Superior temporal gyrus (tissue), 1 donor: ENCODE measurements around the gene CBX8.

Experiments used
- DNase-seq: peaks from one replicate; pipeline ENCODE4 v3.0.0-alpha.2; 2016; ENCODE audit errors: extremely low spot score

CBX8 gene

DNA sequence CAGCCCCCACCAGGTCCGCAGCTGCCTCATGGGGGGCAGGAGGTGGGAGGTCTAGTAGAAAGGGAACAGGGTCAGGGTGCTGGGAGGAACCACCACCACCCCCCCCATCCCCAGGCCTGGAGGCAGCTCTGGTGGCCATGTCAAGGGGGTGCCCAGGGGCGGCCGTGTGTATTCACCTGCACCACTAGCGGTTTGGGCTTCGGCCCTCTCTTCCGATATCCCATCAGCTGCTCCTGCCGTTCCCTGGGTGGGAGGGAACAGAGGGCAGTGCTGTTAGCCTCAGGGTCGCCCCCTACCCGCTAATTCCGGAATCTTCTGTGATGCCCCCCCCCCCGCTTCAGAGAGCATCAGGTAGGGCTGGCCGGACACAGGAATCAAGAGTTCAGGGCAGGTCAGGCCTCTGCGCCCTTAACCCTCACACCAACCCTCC is 38.6 kb upstream of the CBX8 start:
- DNase-seq = no peak

DNA sequence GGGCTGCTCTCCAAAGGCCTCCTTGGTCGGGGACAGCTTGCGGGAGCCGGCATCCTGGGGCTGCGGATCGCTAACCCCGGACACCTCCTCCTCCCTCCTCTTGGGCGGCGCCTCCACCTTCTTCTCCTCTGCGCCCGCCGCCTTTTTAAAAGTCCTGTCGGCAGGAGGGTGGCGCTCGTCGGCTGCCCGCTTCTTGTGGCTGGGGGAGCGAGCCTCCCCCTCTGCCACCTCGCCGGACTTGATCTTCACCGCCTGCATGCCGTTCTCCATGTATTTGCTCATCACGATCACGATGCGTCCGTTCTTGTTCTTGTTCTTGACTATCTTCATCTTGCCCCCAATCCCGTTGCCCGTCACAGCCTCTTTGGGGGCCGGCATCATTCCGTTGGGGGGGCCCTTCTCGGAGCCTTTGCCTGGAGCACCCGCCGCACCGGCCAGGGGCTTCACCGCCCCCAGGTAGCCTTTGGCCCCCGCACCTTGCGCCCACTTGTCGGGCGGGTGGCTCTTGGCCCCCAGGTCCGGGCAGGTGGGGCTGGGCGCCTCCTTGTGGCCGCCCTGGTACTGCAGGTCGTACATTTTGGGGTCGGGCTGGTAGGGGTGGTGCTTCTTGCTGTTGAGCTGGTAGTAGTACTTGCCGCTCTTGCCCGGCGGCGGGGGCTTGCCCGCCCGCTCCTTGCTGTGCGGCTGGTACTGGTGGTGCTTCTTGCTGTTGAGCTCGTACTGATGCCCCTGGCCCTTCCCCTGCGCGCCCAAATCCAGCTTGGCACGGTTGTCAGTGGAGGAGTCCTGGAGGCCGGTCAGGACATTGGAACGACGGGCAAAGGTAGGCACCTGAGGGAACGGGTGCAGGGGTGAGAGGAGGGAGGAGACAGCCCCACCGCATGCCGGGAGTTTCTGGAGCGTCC is 37.9 kb upstream of the CBX8 start:
- DNase-seq = no peak

DNA sequence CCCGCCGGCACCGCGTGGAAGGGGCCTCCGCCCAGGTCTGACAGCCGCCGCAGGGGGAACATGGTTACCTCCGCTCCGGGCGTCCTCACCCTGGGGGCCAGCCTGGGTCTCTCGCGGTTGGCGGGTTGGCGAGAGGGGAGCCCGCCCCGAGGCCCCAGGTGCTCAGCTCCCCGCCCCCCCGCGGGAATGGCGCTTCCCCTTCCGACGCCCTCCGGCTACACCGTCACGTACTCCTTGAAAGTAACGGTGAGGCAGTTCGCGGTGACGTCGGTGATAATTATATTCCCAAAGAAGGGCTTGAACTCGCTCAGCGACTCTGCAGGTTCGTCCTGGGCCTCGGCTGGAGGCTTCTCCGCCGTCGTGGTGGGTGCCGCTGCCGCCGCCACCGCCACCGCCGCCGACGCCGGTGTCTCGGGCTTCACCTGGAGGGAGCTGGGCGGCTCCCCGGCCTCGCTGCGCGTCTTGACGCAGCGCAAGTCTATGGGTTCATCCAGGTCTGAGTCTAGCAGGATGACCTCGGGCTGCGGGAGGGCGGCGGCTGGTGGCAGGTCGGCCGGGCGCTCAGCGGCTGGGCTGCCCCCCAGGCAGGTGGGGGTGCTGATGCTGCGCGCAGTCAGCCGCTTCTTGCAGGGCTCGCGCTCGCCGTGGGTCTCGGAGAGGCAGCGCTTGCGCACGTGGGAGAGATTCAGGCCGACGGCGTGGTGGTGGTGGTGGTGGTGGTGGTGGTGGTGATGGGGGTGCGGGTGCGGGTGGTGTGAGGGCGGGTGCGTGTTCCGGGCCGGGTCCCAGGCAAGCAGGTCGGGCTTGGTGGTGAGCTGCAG is 37.1 kb upstream of the CBX8 start:
- DNase-seq = no peak

DNA sequence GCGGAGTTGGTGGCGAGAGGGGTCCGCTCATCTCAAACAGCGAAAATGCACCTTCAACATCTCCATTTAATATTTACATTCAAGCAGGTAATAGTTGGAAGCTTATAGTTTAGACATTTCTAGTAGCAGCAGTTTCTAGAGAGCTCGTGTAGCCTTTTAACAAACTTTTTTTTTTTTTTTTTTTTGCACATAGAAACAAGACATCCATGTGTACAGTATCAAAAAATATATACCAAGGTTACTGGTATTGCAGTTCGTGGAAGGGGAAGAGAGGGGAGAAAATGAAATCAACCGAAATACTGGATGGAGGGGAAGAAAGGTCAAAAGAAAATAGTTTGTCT is 36.2 kb upstream of the CBX8 start:
- DNase-seq = no peak

DNA sequence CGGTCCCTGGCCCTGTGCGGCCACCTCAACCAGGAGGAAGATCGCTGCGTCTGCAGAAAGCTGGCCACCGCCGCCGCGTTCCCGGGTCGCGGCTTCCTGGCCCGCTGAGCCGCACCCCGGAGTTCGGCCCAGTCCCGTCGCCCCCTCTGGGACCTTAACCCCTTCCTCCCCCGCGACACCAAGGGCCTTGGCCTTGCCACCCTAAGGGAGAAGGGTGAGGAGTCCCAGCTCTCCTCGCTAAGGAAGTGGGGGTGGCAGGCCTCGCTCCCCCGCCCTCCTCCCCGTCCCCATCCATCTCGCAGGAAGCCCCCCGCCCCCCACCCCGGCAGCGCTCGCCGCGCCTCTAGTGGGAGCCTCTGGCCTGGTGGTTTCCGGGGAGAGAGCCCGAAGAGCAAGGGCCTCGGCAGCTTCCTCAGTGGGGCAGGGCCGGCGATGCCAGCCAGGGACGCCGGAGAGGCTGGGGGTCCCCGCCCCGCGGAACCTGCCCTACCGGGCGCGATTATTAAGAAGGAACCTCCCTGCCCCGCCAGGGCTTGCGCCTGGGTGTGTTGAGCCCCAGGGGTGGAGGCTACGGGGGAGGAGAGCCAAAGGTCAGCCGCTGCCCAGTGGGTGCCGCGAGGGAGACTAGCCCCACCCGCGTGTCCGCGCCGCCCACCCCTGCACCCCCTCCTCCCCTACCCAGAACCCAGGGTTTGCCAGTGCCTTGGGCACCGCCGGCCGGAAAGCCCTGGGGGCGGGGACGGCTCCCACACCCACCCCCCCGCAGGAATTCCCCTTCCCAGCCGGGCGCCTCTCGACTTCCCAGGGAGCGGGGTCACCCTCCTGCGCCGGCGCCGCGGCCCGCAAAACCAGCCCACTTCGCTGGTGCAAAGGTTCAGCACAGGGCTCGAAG is 35.6 kb upstream of the CBX8 start:
- no peak for DNase-seq

DNA sequence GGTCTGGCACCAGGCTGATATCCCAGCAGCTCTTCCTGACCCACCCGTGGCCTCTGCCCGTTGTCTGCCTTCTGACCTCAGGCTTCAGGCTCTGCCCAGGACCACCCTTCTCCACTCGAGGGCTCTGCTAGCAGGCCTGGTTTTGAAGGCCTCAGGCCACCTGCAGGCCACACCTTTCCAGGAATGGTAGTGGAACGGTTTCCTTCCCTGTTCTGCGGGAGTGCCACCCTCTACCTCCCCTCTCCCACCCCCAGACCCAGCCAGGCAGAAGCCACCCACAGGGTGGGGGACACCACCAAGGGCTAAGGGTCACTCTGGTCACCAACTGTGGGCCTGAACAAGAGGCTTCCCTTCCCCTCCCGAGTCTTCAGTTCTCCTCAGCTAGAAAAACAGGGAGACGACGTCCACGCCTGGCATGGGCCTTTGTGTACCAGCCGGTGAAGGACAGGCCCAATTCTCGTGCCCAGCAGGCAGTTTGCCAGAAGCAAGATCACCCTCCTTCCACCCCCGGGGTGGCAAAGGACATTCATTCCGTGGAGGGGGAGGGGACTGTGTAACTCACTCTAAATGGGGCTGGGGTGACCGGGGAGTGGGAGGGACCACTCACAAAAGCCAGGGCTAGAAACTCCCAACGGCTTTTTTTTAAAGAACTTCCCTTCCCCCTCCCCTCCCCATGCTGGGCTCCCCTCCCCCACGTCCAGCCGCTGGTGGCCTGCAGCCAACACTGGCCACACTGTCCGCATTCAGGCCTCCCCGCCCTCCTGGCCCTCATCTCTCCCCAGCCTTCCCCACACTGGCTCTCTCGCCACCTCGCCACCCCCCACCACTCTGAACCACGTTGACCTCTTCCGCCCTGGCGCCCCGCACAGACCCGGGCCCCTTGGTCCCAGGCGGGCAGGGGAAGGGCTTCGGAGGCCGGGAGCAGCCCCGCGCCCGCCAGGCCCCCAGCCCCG is 34.7 kb upstream of the CBX8 start:
- peak; percentile 79 for DNase-seq

DNA sequence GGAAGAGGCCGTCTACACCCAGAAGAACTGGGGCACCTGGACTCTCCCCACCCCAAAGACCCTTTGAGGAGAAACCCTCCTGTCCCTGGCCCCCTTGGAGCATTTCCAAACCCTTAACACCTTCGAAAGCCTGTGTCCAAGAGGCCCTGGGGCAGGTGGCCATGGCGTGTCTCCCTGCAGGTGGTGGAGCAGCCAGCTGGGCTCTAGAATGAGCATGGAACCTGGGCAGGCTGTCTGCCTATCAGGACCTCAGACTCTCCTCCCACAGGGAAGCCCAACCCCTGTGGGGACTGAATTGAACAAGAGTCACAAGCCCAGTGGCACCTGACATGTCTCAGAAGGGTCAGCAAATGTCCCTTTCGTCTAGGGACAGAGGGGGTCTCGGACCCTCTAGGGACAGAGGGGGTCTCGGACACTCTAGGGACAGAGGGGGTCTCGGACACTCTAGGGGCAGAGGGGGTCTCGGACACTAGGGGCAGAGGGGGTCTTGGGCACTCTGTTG is 33.9 kb upstream of the CBX8 start:
- DNase-seq = no peak

DNA sequence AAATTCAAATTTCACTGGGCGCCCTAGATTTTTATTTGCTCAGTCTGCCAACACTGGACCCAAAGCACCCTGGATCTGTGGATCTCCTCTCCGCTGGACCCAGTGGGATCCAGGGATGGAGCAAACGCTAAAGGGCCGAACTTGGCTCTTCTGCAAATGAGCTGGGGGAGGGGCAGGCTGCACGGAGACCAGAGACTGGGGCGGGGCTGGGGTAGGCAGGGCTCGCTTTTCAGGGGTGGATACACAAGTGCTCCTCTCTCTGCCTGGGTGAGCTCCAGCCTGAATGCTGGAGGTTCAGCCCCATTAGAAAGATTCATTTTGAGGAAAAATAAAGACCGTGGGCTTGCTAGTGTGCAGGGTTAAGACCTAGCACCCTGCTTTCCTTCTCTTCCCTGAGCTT is 33.4 kb upstream of the CBX8 start:
- no peak for DNase-seq

DNA sequence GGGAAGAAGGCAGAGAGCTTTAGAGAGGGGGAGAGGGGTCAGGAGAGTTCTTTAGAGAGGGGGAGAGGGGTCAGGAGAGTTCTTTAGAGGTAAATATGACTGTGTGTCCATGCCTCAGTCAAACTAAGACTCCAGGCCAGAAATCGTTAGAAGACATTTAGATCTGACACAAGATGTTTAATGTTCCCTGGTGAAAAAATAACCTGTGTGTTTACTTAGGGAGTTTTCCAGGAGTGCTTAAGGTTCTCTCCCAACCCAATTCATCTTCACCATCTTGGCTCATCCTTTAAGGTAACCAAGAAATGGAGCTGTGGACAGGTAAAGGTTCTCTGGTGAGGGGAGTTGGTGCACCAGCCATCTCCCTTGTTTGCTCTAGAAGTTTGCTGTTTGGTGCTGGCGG is 32.6 kb upstream of the CBX8 start:
- DNase-seq = no peak

DNA sequence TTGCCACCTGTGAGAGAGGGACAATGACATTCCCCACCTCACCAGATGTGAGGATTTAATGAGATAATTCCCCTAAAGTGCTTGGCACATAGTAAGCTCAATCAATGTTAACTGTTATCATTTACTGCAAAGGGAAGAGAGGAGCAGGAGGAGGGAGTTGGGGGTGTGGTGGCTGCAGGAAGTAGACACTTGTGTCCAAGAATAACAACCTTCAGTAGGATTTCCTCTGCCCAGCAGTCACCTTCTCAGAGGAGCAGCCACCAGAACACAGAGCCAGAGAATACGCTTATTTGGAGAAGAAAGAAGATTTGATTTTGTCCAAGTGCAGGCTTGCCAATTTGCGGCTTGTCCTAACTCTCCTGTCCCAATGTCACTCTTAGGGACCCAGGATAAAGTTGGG is 32.1 kb upstream of the CBX8 start:
- DNase-seq = no peak

DNA sequence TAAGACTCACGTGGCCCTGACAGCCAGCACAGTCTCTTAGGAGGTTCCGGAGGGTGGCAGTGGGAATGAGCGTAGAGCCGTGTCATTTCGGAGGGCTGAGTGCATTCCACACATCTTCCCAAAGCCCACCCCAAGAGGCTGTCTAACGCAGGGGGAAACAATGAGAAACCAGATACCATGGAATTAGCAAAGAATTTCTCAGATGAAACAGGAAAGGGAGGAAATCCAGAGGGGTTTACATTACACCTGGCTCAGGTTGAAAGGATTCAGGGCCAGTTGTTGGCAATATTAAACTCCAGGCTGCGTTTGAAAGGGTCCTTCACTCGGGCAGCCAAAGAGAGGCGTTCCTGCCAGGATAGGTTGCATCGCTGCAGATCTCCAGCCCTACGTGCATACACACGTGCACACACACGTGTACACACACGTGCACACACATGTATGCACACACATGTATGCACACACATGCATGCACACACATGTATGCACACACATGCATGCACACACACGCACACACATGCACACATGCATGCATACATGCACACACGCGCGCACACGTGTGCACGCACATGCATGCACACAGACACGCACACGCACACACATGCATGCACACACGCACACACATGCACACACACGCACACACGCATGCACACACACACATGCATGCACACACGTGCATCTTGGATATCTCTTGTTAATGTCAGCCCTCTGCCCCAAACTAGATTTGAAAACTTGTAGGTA is 30.1 kb upstream of the CBX8 start:
- DNase-seq = no peak

DNA sequence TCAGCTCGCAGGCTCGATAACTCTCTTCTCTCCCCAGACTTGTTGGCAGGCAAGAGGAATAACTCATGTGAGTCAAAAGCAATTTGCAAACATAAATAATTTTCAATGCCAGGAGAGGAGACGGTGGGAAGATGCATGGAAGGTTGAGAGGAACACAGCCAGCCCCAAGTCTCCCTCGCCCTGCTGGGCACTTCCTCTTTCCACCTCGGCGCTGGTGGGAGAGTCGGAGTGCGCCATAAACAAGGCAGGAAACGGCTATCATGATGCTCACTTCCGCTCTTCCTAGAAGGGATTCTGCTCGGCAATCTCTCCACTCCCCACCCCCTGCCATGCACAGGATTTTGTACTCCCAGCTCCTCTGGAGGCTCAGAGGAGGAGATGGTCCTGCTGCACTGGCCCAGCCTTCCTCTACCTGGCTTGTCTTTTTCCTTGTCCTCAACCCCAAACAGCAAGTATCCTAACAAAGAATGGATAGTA is 29.4 kb upstream of the CBX8 start:
- DNase-seq = no peak

DNA sequence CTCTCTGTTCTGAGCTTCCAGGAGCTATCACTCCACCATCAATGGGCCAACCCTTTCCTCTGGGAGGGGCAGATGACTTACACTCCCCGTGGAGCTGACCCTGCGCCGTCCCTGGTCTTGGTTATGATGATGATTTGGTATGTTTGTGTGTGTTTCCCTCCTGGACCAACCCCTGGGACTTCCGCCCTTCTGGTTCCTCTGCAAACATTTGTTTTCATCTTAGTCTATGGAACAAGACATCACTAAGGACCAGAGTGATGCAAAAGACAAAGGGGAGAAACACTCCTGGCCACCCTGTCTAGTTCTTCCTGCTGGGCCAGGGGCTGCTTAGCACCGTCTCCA is 28.7 kb upstream of the CBX8 start:
- DNase-seq = no peak

DNA sequence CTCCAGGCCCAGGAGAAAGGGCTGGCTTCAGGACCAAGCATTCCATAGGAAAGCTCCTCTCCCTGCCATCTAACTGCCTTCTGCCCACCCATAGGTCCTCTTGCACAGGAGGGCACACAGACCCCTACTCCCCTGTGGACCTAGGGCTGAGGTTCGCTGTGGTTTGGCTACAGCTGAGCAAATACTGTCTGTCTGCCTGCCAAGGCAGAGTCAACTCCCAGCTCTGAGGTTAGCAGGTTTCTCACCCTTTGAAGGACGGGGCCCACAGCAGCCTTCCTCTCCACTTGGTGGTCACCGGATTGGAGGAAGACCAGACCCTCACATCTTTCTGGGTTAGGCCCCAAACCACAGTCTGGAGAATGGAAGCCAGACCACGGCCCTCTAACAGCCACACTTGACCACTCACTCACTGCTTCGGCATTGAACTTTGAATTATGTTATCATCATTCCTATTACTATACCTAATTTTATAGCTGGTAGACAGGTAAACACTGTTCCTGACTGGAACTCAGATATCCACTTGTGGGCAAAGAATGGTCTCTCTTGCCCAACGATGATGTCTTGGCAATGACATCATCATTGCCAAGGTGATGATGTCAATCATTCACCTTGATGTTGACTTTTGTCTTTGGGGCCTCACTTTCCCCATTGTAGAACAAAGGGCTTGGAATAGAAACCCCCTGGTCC is 28.2 kb upstream of the CBX8 start:
- no peak for DNase-seq

DNA sequence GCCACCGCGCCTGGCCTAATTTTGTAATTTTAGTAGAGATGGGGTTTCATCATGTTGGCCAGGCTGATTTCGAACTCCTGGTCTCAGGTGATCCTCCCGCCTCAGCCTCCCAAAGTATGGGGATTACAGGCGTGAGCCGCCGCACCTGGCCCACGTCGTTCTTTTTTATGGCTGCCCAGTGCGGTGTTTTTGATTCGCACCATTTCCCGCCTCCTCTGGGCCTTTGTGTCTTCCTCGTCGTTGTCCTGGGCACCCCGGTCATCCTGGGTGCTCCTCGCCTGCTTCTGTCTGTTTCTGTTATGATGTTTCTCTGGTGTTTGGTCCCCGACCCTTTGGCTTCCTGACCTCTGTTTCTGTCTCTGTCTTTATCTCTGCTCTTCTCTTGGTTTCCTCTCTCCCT is 27.4 kb upstream of the CBX8 start:
- DNase-seq = no peak

DNA sequence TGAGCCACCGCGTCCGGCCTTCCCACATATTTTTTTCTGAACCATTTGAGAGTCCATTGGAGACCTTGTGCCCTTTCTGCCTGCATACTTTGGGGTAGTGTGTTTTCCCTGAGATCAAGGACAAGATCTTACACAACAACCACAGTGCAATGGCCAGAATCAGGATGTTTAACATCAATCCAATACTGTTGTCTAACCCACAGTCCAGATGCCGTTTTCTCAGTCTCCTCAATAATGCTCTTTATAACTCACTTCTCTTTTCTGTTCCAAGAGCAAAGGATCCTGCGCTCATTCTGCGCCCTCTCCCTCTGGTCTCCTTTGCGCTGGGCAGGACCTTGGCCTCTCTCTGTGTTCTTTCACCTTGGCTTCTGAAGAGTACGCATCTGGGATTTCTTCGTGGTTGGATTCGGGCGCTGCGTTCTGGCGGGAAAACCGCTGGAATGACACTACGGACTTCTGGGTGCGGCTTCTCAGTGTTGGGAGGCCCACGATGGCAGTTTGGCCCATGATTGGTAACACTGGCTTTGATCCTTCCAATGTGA is 25.8 kb upstream of the CBX8 start:
- no peak for DNase-seq

DNA sequence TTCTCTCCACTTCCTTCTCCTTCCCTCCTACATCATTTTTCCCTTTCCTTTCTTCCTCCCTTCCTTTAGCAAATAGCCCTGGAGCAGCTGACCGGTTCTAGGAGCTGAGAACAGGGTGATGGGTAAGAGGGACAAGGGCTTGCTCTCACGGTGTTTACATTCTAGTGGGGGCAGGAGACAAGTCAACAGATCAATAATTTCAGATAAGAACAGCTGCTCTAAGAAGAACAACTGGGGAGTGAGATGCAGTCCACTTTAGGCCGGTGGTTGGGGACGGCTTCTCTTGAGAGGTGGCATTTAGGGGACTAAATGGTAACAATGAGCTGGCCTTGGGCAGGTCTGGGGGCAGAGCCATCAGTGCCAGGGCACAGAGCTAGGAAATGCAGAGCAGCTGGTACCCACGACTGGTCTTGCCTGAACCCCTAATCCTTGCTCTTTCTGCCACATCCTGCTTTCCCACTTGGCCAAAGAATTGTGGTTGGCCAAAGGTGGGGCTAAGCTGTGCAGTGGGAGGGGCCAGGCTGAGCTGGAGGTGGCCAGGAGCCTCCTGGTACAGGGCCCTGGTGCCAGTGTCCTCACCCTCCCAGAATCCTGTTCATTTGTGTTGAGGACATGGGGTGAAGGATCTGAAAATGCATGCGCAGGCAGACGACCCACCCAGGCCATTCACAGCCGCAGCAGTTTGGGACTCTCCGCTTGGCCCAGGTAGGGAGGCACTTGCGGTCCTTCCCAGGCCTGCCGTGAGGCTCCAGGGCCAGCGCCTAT is 24.6 kb upstream of the CBX8 start:
- no peak for DNase-seq

DNA sequence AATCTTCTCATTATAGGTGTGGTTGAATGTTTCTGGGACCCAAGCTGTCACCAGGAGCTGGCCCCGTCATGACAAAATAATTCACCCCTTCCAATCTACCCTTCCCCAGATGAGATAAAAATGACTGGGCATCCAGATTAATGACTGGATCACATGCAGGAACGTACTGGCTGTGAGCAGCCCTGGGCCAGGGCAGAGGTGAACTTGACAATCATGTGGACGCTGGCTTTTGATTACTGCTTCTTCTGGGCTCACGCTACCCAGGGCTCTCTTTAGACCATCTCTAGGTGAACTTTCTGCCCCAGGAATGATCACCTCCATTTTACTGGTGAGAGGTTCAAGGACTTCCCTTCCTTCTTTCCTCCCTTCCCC is 24.1 kb upstream of the CBX8 start:
- DNase-seq = no peak
